IPS-NIHi11 (cell line): ENCODE results near the gene B4GALT3.
A peak's percentile ranks its signal among the peaks of the same experiment; 100 is the strongest.

ENCODE experiments used
- DNase-seq: peaks from one replicate; pipeline ENCODE4 v3.0.0; 2012; ENCODE audit warnings: mixed read lengths, low spot score

B4GALT3 gene

GRCh38 chr1:161162806-161163205 lies 14.5 kb downstream of the B4GALT3 start:
- DNase-seq: no peak

GRCh38 chr1:161162052-161162451 lies 15.3 kb downstream of the B4GALT3 start:
- no peak for DNase-seq

GRCh38 chr1:161161652-161162051 lies 15.7 kb downstream of the B4GALT3 start:
- DNase-seq: no peak

GRCh38 chr1:161160671-161161145 lies 16.6 kb downstream of the B4GALT3 start:
- no peak for DNase-seq

GRCh38 chr1:161159913-161160243 lies 17.4 kb downstream of the B4GALT3 start:
- no peak for DNase-seq

- DNase-seq: peak; percentile 97
Measured at GRCh38 chr1:161159087-161159912, 18.0 kb downstream of the B4GALT3 start, which contains the start of gene USP21. TSS of gene USP21 (plus strand) at chr1:161159500. CDS start at chr1:161160641, 1,141 bp downstream.

- DNase-seq: no peak
Measured at GRCh38 chr1:161158316-161159010, 18.8 kb downstream of the B4GALT3 start.

- no peak for DNase-seq
Measured at GRCh38 chr1:161157867-161158266, 19.4 kb downstream of the B4GALT3 start.

- DNase-seq: peak; percentile 75
Measured at GRCh38 chr1:161153682-161154337, 23.5 kb downstream of the B4GALT3 start, which contains the start of gene UFC1. TSS of gene UFC1 (plus strand) at chr1:161153978. CDS start at chr1:161153998, 20 bp downstream.

- no peak for DNase-seq
Measured at GRCh38 chr1:161153176-161153575, 24.1 kb downstream of the B4GALT3 start.

GRCh38 chr1:161145832-161146231 lies 31.5 kb downstream of the B4GALT3 start:
- no peak for DNase-seq

- no peak for DNase-seq
Measured at GRCh38 chr1:161140755-161141400, 36.4 kb downstream of the B4GALT3 start.

GRCh38 chr1:161139766-161140165 lies 37.5 kb downstream of the B4GALT3 start:
- peak; percentile 23 for DNase-seq

- no peak for DNase-seq
Measured at GRCh38 chr1:161138431-161138830, 38.9 kb downstream of the B4GALT3 start.

- no peak for DNase-seq
Measured at GRCh38 chr1:161137881-161138280, 39.4 kb downstream of the B4GALT3 start.

- peak; percentile 11 for DNase-seq
Measured at GRCh38 chr1:161133220-161133740, 44.0 kb downstream of the B4GALT3 start.

- DNase-seq: peak; percentile 92
Measured at GRCh38 chr1:161132410-161133219, 44.7 kb downstream of the B4GALT3 start, which contains the start of gene DEDD. TSS of gene DEDD (minus strand) at chr1:161132667. CDS start at chr1:161124462, 8,205 bp downstream.

GRCh38 chr1:161131523-161132409 lies 45.5 kb downstream of the B4GALT3 start:
- peak; percentile 12 for DNase-seq

GRCh38 chr1:161130266-161130665 lies 47.0 kb downstream of the B4GALT3 start:
- DNase-seq: no peak
